PC-9 (cell line): ENCODE results near the gene CLDN24. TPM values are rescaled to one million over a fixed set of nuclear protein-coding genes. Genes with fewer than 3 reads are reported as not detected.

Experiments used
- BruUV-seq: library from RNA; stranded (reverse); fragments of 400-500 nt; replicated peaks from 2 replicates; lab custom pipeline; 2021; lab: Mats Ljungman, UMichigan
- CTCF ChIA-PET: fragments of 300-600 bp; sonication (Branson Sonifier 250); formaldehyde crosslinking; loops from one replicate; lab custom pipeline; 2022; ENCODE audit warnings: antibody characterized with exemption; lab: Charles Lee
- POLR2A ChIA-PET: fragments of 300-600 bp; sonication (Branson Sonifier 250); formaldehyde crosslinking; loops from one replicate; lab custom pipeline; 2022; ENCODE audit warnings: antibody characterized with exemption; ENCODE audit not compliant: unreplicated experiment; lab: Charles Lee
- DNase-seq, 2 experiments: peaks; one replicate each; pipeline versions ENCODE4 v3.0.0 to v3.0.0-alpha.2; 2015 to 2022; ENCODE audit warnings: mixed read lengths in 1 of 2
- H2AFZ ChIP-seq: fragments of 200-600 bp; sonication (generic); 2 replicates; pipeline ENCODE4 v1.8.1; 2017; ENCODE audit warnings: antibody characterized with exemption
- H3F3A ChIP-seq: fragments of 200-600 bp; sonication (generic); 2 replicates; pipeline ENCODE4 v1.8.1; 2017; ENCODE audit warnings: antibody characterized with exemption, mild to moderate bottlenecking, low read depth; ENCODE audit not compliant: insufficient read depth
- H3K27ac ChIP-seq: fragments of 200-600 bp; sonication (generic); 2 replicates; pipeline ENCODE4 v1.6.1; 2016; ENCODE audit warnings: mixed run types
- H3K27me3 ChIP-seq: fragments of 200-600 bp; sonication (generic); 2 replicates; pipeline ENCODE4 v1.6.1; 2016; ENCODE audit warnings: low read depth, mixed run types; ENCODE audit not compliant: insufficient read depth
- H3K36me3 ChIP-seq: fragments of 200-600 bp; sonication (generic); 2 replicates; pipeline ENCODE4 v1.6.1; 2016; ENCODE audit warnings: low read depth, mixed run types
- H3K4me1 ChIP-seq: fragments of 200-600 bp; sonication (generic); replicated peaks from 2 replicates; pipeline ENCODE4 v1.6.1; 2016; ENCODE audit warnings: mixed run types; ENCODE audit not compliant: insufficient read depth
- H3K4me2 ChIP-seq: fragments of 200-600 bp; sonication (generic); 2 replicates; pipeline ENCODE4 v1.6.1; 2017; ENCODE audit warnings: mixed run types
- H3K4me3 ChIP-seq: fragments of 200-600 bp; sonication (generic); 2 replicates; pipeline ENCODE4 v1.6.1; 2016; ENCODE audit warnings: mixed run types
- H3K79me2 ChIP-seq: fragments of 200-600 bp; sonication (generic); 2 replicates; pipeline ENCODE4 v1.6.1; 2017; ENCODE audit warnings: low read depth, mixed run types
- H3K9me2 ChIP-seq: fragments of 200-600 bp; sonication (generic); 2 replicates; pipeline ENCODE4 v1.8.1; 2017; ENCODE audit warnings: mild to moderate bottlenecking; ENCODE audit not compliant: insufficient read depth
- H3K9me3 ChIP-seq: fragments of 200-600 bp; sonication (generic); 2 replicates; pipeline ENCODE4 v1.8.1; 2016; ENCODE audit warnings: low read depth; ENCODE audit not compliant: insufficient read depth
- H4K20me1 ChIP-seq: fragments of 200-600 bp; sonication (generic); 2 replicates; pipeline ENCODE4 v1.8.1; 2017; ENCODE audit not compliant: insufficient read depth
- CTCF ChIP-seq: fragments of 200-600 bp; sonication (generic); conservative IDR thresholded peaks from 2 replicates; pipeline ENCODE4 v1.6.1; 2017; ENCODE audit warnings: mixed run types, antibody characterized with exemption, mild to moderate bottlenecking, moderate library complexity
- EZH2 ChIP-seq: fragments of 200-600 bp; sonication (generic); IDR thresholded peaks from 2 replicates; pipeline ENCODE4 v1.8.0; 2017; ENCODE audit warnings: antibody characterized with exemption, low read depth
- intact Hi-C: fragments of 100-400 bp; cut with micrococcal nuclease; formaldehyde crosslinking; loops from one replicate; pipeline ENCODE4 v1.10.0; 2022; ENCODE audit not compliant: unreplicated experiment
- total RNA-seq: library from RNA; stranded (reverse); gene quantifications from 2 replicates; pipeline ENCODE4 v1.2.3, GENCODE V29; 2021

Gene CLDN24
- total RNA-seq, 1 experiment from 2014 or later: not detected

- Histone ChIP-seq H3K36me3 (no peaks in the 10 kb centered on the region), H4K20me1 (no peaks in the 10 kb centered on the region), H3K79me2 (no peaks in the 10 kb centered on the region), H3K27me3 (no peaks in the 10 kb centered on the region), H3K9me3 (no peaks in the 10 kb centered on the region), H3K4me3 (no peak overlapping the region), H3K27ac (no peak overlapping the region), H3K4me2 (no peak overlapping the region), H3K9me2 (no peaks in the 10 kb centered on the region), H3F3A (no peaks in the 10 kb centered on the region), H3K4me1 (no peaks in the 10 kb centered on the region), H2AFZ (no peak overlapping the region)
- no peak for DNase-seq
- CTCF ChIA-PET: no interaction called here
- no TSS peak for BruUV-seq
- TF ChIP-seq CTCF (no peak), EZH2 (no peak)
- intact Hi-C loops: no loop called here
- POLR2A ChIA-PET: no interaction called here
These were observed 39.8 kb upstream of the CLDN24 start for GRCh38 chr4:183362036-183362435.

GRCh38 chr4:183360161-183360919 lies 38.1 kb upstream of the CLDN24 start:
- Histone ChIP-seq H3K9me2 (no peaks in the 10 kb centered on the region), H3K4me3 (no peak overlapping the region), H3K4me2 (no peak overlapping the region), H4K20me1 (no peaks in the 10 kb centered on the region), H3K4me1 (no peaks in the 10 kb centered on the region), H3K9me3 (no peaks in the 10 kb centered on the region), H2AFZ (no peak overlapping the region), H3K79me2 (no peaks in the 10 kb centered on the region), H3K27ac (no peak overlapping the region), H3K27me3 (no peaks in the 10 kb centered on the region), H3K36me3 (no peaks in the 10 kb centered on the region), H3F3A (no peaks in the 10 kb centered on the region)
- no TSS peak for BruUV-seq
- TF ChIP-seq EZH2 (no peak), CTCF (no peak)
- DNase-seq: no peak
- POLR2A ChIA-PET: no interaction called here
- CTCF ChIA-PET: no interaction called here
- intact Hi-C loops: no loop called here

- Histone ChIP-seq H3F3A (no peaks in the 10 kb centered on the region), H3K4me3 (no peak overlapping the region), H4K20me1 (no peaks in the 10 kb centered on the region), H3K9me2 (no peaks in the 10 kb centered on the region), H3K27ac (no peak overlapping the region), H3K27me3 (no peaks in the 10 kb centered on the region), H3K4me1 (no peaks in the 10 kb centered on the region), H3K79me2 (no peaks in the 10 kb centered on the region), H3K36me3 (no peaks in the 10 kb centered on the region), H3K4me2 (no peak overlapping the region), H2AFZ (no peak overlapping the region), H3K9me3 (no peaks in the 10 kb centered on the region)
- no peak for TF ChIP-seq CTCF
- no peak for TF ChIP-seq EZH2
- intact Hi-C loops: no loop called here
- DNase-seq: no peak
- ChIA-PET CTCF (no interaction called here), POLR2A (no interaction called here)
- BruUV-seq: no TSS peak
These were observed 36.1 kb upstream of the CLDN24 start for GRCh38 chr4:183358215-183358755.
